NOMO-1 (cell line): ENCODE measurements around the gene CMKLR1.

Experiments used
- DNase-seq, 2 experiments: peaks; one replicate each; lab custom pipeline; 2025; ENCODE audit not compliant: unreplicated experiment in 2 of 2; lab: John Stamatoyannopoulos, UW

CMKLR1 gene

GRCh38 chr12:108338915-108339657, at the start of gene CMKLR1:
TSS of gene CMKLR1 (minus strand) at chr12:108339311. CDS start at chr12:108293591, 45,720 bp downstream.
- no peak for DNase-seq

DNA sequence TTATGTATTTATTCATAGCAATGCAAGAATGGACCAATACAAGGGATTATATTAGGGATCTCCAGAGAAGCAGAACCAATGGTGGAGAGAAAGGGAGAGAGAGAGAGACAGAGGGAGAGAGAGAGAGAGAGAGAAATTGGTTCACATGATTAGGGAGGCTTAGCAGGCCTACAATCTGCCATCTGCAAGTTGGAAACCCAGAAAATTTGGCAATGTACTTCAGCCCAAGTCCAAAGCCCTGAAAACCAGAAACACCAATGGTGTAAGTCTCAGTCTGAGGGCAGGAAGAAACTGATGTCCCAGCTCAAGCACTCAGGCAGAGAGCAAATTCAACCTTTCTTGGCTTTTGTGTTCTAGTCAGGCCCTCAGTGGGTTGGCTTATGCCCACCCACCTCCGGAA, 48.7 kb upstream of the CMKLR1 start:
- no peak for DNase-seq

DNA sequence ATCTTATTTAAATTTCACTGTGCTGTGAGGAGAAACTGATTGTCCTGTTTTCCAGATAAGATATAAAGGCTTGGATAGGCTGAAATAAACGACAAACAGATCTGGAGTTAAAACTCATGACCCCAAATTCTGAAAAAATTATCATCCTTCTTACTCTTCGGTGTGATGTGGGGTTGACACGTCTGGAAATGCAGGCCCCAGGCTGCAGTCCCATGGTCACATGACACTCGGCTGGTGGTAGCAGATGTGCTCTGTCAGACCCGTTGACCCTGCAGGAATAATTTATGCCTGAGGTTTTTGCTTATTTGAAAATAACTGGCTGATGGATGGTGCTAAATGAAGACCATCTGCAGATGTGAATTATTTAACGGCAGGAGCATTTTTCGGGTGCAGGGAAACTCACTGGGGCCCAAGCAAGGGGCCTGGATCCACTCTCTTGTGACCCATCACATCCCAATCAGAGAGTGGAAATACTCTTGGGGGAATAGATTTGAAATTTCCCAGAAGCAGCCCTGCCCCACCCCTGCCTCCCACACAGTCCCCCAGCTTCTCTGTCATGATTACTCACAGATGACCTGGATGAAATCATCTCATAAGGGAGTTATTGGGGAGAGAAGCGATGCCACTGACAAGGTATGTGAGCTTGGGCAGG, 47.7 kb upstream of the CMKLR1 start:
- DNase-seq: no peak

GRCh38 chr12:108382437-108382801, 43.3 kb upstream of the CMKLR1 start:
- DNase-seq: no peak

GRCh38 chr12:108381787-108382436, 42.8 kb upstream of the CMKLR1 start:
- DNase-seq: no peak

GRCh38 chr12:108380382-108380781, 41.3 kb upstream of the CMKLR1 start:
- no peak for DNase-seq

GRCh38 chr12:108379823-108380222, 40.7 kb upstream of the CMKLR1 start:
- no peak for DNase-seq

GRCh38 chr12:108378926-108379325, 39.8 kb upstream of the CMKLR1 start:
- no peak for DNase-seq

DNA sequence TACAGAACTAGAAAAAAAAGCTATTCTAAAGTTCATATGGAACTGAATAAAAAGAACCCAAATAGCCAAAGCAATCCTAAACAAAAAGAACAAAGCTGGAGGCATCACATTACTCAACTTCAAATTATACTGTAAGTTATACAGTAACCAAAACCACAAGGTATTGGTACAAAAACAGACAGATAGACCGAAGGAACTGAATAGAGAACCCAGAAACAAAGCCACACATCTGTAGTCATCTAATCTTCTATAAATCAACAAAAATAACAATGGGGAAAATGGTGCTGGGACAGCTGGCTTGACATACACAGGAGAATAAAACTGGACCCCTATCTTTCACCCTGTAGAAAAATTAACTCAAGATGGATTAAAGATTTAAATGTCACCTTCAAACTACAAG, 38.1 kb upstream of the CMKLR1 start:
- no peak for DNase-seq

GRCh38 chr12:108375986-108376663, 37.0 kb upstream of the CMKLR1 start:
- no peak for DNase-seq

GRCh38 chr12:108374596-108375320, 35.6 kb upstream of the CMKLR1 start:
- DNase-seq: no peak

DNA sequence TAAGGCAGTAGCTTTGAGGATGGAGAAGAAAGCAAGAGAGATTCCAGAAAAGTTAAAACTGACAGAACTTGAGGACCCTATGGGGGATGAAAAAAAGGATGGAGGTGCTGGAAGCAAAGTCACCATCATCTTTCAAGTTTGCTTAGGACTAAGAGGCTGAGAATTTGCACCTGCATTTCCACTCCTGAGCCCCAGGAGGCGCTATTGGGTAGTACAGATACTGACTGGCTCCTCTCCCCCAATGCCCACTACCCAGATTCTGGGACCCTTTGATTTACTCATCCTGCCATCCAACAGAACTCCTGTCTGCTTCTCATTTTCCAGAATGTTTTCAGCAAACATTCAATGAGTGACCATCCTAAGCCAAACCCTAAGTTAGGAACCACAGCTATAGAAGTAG, 34.0 kb upstream of the CMKLR1 start:
- no peak for DNase-seq

GRCh38 chr12:108371801-108372344, 32.8 kb upstream of the CMKLR1 start:
- DNase-seq: peak in 1 of 2 experiments; percentile 14

DNA sequence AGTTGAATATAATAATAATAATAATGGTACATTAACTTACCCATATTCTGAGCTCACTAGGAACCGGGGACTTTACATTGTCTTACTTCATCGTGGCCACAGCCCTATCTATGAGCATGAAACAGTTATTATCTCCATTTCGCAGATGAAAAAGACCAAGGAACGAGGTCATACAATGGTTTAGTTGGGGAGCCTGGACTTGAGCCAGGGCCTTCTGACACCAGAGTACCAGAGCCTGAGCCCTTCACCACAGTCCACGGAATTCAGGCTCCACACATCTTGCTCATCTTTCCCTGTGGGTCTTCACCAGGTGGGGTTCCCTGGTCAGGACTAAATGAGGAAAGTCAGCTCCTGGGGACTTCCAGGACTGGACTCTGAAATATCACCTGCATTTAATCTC, 31.3 kb upstream of the CMKLR1 start:
- no peak for DNase-seq

DNA sequence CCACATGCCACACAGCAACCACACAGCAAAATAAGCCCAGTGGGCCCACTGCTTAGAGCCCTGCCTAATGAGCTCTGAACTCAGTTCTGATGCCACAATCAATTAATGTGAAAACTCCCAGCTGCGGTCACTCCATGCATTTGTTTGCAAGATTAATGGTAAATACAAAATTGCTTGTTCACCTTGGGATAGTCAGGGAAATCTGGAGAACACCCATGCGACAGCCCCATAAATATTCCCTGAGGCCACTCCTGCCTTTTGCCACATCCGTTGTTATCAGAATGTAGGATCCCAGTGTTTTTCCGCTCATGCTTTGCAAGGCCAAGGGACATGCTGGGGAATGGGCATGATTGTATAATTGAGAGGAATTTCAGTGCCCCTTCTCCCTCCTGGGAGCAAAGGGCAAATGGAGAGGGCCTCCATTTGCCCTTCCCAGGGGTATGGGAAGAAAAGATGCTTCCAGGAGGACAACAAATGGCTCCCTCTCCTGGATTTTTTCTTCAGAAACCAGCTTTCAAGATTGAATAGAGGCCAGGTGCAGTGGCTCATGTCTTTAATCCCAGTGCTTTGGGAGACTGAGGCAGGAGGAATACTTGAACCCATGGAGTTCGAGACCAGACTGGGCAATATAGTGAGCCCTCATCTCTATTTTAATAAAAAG, 30.8 kb upstream of the CMKLR1 start:
- no peak for DNase-seq

DNA sequence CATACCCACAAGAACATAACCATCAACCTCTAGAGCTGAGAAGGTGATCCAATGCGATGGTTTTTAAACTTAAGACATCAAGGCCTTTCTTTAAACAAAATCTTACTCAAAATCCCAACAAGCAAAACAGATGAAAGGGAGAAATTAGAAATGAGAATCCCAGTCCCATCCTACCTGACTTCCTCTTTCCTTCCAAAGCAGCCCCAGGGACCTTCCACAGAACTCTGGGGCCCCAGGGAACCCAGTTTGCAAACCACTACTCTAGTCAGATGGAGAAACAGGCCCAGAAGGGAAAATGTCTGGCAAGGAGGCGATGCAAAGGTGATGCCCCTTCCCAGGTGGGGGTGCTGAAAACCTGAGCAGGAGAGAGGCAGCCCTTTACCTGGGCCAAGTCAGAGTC, 29.0 kb upstream of the CMKLR1 start:
- DNase-seq: no peak

DNA sequence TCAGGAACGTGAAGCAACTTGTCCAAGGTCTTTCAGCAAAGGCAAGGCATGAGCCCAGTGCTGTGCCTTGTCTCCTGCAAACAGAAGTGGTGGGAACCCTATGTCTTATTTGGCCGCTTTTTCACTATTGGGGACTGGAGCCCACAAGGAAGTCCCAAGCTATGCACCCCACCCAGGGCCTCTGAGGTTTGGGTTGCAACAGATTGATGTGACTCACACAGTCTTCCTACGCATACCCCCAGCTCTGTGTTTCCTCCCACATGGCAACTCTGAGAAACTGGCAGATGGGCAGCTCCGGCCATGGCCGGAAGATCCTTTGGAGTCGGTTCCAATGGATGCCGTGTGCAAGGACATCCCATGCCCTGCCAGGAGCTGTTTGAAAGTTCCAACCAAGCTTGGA, 28.3 kb upstream of the CMKLR1 start:
- DNase-seq: peak; percentile 85 to 91

DNA sequence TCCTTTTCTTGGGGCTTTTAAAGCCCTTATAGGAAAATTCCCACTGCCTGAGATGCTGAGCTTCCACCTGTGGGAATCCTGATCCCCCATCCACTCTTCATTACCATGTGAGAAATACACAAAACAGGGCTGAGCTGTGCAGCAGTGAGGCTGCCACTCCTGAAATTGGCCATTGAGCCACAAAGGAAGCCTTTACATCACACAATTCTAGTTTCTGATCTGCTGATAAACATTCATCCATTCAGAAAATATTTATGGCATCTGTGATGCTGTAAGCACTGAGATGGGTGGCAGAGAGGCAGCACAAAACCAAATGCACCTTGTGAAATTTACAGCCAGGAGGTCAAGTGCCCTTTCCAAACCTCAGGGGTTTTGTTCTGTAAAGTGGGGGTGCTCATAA, 26.2 kb upstream of the CMKLR1 start:
- no peak for DNase-seq

DNA sequence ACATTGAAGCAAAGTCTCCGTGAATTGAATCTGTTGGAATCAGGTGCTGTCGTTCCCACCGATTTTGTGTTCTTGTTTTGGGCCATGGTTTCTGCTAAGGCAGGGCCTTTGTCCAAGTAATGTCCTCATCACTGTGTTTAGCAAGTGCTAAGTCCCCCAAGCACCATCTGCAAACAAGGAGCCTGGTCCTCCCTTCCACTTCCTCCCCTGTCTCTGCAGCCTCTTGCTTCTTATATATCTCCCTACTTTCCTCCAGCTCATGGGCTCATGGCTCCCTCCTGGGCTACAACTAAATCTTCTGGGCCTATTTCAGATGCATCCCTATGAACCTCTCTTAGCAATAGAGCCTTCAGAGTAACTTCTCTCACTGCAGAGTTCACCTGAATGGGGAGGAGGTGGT, 25.8 kb upstream of the CMKLR1 start:
- no peak for DNase-seq

- no peak for DNase-seq
These were observed 24.5 kb upstream of the CMKLR1 start for GRCh38 chr12:108363565-108363964.
